GM12872 (cell line): ENCODE measurements around the gene DGCR2.

Source experiments
- CTCF ChIP-seq: IDR thresholded peaks from 3 replicates; pipeline ENCODE4 v1.5.1; 2011; ENCODE audit warnings: low read depth, mild to moderate bottlenecking, low read length, moderate library complexity; ENCODE audit not compliant: insufficient read depth

Gene DGCR2

GRCh38 chr22:19139001-19139356 lies 16.8 kb upstream of the DGCR2 start:
- TF ChIP-seq CTCF = no peak

- TF ChIP-seq CTCF = no peak
These were observed 16.2 kb upstream of the DGCR2 start for GRCh38 chr22:19138217-19139000.

- TF ChIP-seq CTCF = no peak
These were observed 15.4 kb upstream of the DGCR2 start for GRCh38 chr22:19137384-19138216.

- TF ChIP-seq CTCF = no peak
These were observed 14.7 kb upstream of the DGCR2 start for GRCh38 chr22:19136915-19137314.

- TF ChIP-seq CTCF = no peak
These were observed 12.7 kb upstream of the DGCR2 start for GRCh38 chr22:19134874-19135273.

- TF ChIP-seq CTCF = no peak
These were observed 12.1 kb upstream of the DGCR2 start for GRCh38 chr22:19134176-19134831.

GRCh38 chr22:19133561-19133960 lies 11.3 kb upstream of the DGCR2 start:
- no peak for TF ChIP-seq CTCF
